ENCODE results near the gene CPN1. TPM values are rescaled to one million over a fixed set of nuclear protein-coding genes. Genes with fewer than 3 reads are reported as not detected.

Gene CPN1
- polyA plus RNA-seq, 1 donor (not counting 4 experiments of a cell fraction or from before 2014, with no cell fraction given): not detected

- no peak for FAIRE-seq
- TF ChIP-seq, protein P1, sequence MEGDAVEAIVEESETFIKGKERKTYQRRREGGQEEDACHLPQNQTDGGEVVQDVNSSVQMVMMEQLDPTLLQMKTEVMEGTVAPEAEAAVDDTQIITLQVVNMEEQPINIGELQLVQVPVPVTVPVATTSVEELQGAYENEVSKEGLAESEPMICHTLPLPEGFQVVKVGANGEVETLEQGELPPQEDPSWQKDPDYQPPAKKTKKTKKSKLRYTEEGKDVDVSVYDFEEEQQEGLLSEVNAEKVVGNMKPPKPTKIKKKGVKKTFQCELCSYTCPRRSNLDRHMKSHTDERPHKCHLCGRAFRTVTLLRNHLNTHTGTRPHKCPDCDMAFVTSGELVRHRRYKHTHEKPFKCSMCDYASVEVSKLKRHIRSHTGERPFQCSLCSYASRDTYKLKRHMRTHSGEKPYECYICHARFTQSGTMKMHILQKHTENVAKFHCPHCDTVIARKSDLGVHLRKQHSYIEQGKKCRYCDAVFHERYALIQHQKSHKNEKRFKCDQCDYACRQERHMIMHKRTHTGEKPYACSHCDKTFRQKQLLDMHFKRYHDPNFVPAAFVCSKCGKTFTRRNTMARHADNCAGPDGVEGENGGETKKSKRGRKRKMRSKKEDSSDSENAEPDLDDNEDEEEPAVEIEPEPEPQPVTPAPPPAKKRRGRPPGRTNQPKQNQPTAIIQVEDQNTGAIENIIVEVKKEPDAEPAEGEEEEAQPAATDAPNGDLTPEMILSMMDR (optimal IDR thresholded peaks at IDR 0.05 in 1 of 3, IDR thresholded peaks at IDR 0.05 in 1 of 3, conservative IDR thresholded peaks at IDR 0.05 in 1 of 3; ENCODE audit: extremely low read depth in 1 of 3, insufficient read depth in 2 of 3, low read length in 3 of 3): no peak
- no peak for TF ChIP-seq EZH2 (IDR thresholded peaks at IDR 0.05; ENCODE audit: low read length)
These were observed 33.5 kb upstream of the CPN1 start for GRCh38 chr10:100114976-100115770.

GRCh38 chr10:100114460-100114859, 32.8 kb upstream of the CPN1 start:
- H3K9me1 ChIP-seq (ENCODE audit: control insufficient read depth, extremely low read depth, insufficient read depth, low read length): no peaks in the 10 kb centered on the region
- no peak overlapping the region for H3K4me3 ChIP-seq (ENCODE audit: control insufficient read depth in 2 of 3, extremely low read depth in 1 of 3, insufficient read depth in 2 of 3, low read depth in 1 of 3, low read length in 3 of 3)
- no peaks in the 10 kb centered on the region for H4K20me1 ChIP-seq (ENCODE audit: control insufficient read depth, extremely low read depth, insufficient read depth, low read length)
- no peaks in the 10 kb centered on the region for H3K9me3 ChIP-seq (ENCODE audit: control insufficient read depth, low read depth, low read length)
- no peak overlapping the region for H3K27ac ChIP-seq (ENCODE audit: control insufficient read depth, insufficient read depth, low read length)
- H3K36me3 ChIP-seq (ENCODE audit: control insufficient read depth in 2 of 2, extremely low read depth in 1 of 2, insufficient read depth in 2 of 2, low read length in 2 of 2): no peaks in the 10 kb centered on the region
- DNase-seq (ENCODE audit: low read depth, low spot score): no peak
- no peak overlapping the region for H3K9ac ChIP-seq (ENCODE audit: control insufficient read depth, extremely low read depth, insufficient read depth, low read length)
- no peaks in the 10 kb centered on the region for H3K4me1 ChIP-seq (ENCODE audit: control insufficient read depth, extremely low read depth, insufficient read depth, low read length)
- TF ChIP-seq, protein P1 (optimal IDR thresholded peaks at IDR 0.05 in 1 of 3, IDR thresholded peaks at IDR 0.05 in 1 of 3, conservative IDR thresholded peaks at IDR 0.05 in 1 of 3; ENCODE audit: extremely low read depth in 1 of 3, insufficient read depth in 2 of 3, low read length in 3 of 3): no peak
- TF ChIP-seq EZH2 (IDR thresholded peaks at IDR 0.05; ENCODE audit: low read length): no peak
- FAIRE-seq: no peak
- H3K27me3 ChIP-seq (ENCODE audit: control insufficient read depth, extremely low read depth, insufficient read depth, low read length): peaks cover 7% of the 10 kb centered on the region
- no peak overlapping the region for H3K4me2 ChIP-seq (ENCODE audit: control insufficient read depth, extremely low read depth, insufficient read depth, low read depth, low read length)
- dilution Hi-C loops (cut with MboI; ENCODE audit: extremely low pct_ligation_motif_present, low sequenced_read_pairs): no loop called here
- H2AFZ ChIP-seq (ENCODE audit: control insufficient read depth, low read length): no peak overlapping the region
- H3K79me2 ChIP-seq (ENCODE audit: control insufficient read depth, insufficient read depth, low read length): no peaks in the 10 kb centered on the region

More at GRCh38 chr10:100114976-100115770, 33.5 kb upstream of the CPN1 start:
- no peaks in the 10 kb centered on the region for H3K4me1 ChIP-seq (ENCODE audit: control insufficient read depth, extremely low read depth, insufficient read depth, low read length)
- no peak for DNase-seq (ENCODE audit: low read depth, low spot score)
- no peaks in the 10 kb centered on the region for H3K36me3 ChIP-seq (ENCODE audit: control insufficient read depth in 2 of 2, extremely low read depth in 1 of 2, insufficient read depth in 2 of 2, low read length in 2 of 2)
- dilution Hi-C loops (cut with MboI; ENCODE audit: extremely low pct_ligation_motif_present, low sequenced_read_pairs): no loop called here
- H2AFZ ChIP-seq (ENCODE audit: control insufficient read depth, low read length): no peak overlapping the region
- H3K4me3 ChIP-seq (ENCODE audit: control insufficient read depth in 2 of 3, extremely low read depth in 1 of 3, insufficient read depth in 2 of 3, low read depth in 1 of 3, low read length in 3 of 3): no peak overlapping the region
- H4K20me1 ChIP-seq (ENCODE audit: control insufficient read depth, extremely low read depth, insufficient read depth, low read length): no peaks in the 10 kb centered on the region
- H3K79me2 ChIP-seq (ENCODE audit: control insufficient read depth, insufficient read depth, low read length): no peaks in the 10 kb centered on the region
- H3K27me3 ChIP-seq (ENCODE audit: control insufficient read depth, extremely low read depth, insufficient read depth, low read length): peaks cover 7% of the 10 kb centered on the region
- no peaks in the 10 kb centered on the region for H3K9me1 ChIP-seq (ENCODE audit: control insufficient read depth, extremely low read depth, insufficient read depth, low read length)
- H3K27ac ChIP-seq (ENCODE audit: control insufficient read depth, insufficient read depth, low read length): no peak overlapping the region
- H3K9me3 ChIP-seq (ENCODE audit: control insufficient read depth, low read depth, low read length): no peaks in the 10 kb centered on the region
- H3K9ac ChIP-seq (ENCODE audit: control insufficient read depth, extremely low read depth, insufficient read depth, low read length): no peak overlapping the region
- H3K4me2 ChIP-seq (ENCODE audit: control insufficient read depth, extremely low read depth, insufficient read depth, low read depth, low read length): no peak overlapping the region

Data from keratinocyte (primary cell).